ENCODE data around the gene NTN1.
A peak's percentile ranks its signal among the peaks of the same experiment; 100 is the strongest.

The NTN1 gene

GRCh38 chr17:9254841-9255240 is 233.5 kb downstream of the NTN1 start:
- no peaks in the 10 kb centered on the region for H3K9me2 ChIP-seq (replicated peaks; ENCODE audit: control insufficient read depth, low read length)
- H3K79me2 ChIP-seq (ENCODE audit: control insufficient read depth, low read length) = no peaks in the 10 kb centered on the region
- no peaks in the 10 kb centered on the region for H3K9me3 ChIP-seq (ENCODE audit: control insufficient read depth, insufficient read depth, low read length)
- no peaks in the 10 kb centered on the region for H3K27me3 ChIP-seq (ENCODE audit: control insufficient read depth, low read length)
- H3K27ac ChIP-seq (ENCODE audit: low read depth, low read length) = no peak overlapping the region
- no peak overlapping the region for H3K4me3 ChIP-seq (ENCODE audit: low read length)
- 0 out of 2 replicates have a peak, but pooled peaks cover 5% of the 10 kb centered on the region for H4K20me1 ChIP-seq (ENCODE audit: control insufficient read depth, insufficient read depth, low read depth, low read length)
- H3K4me2 ChIP-seq (ENCODE audit: low read length) = no peak overlapping the region
- no peaks in the 10 kb centered on the region for H3K36me3 ChIP-seq (ENCODE audit: control insufficient read depth, low read length)
- no peaks in the 10 kb centered on the region for H3F3A ChIP-seq (ENCODE audit: control insufficient read depth, insufficient read depth)
- peaks cover 24% of the 10 kb centered on the region for H3K4me1 ChIP-seq (ENCODE audit: control insufficient read depth, low read length)
- TF ChIP-seq CTCF (IDR thresholded peaks at IDR 0.05; ENCODE audit: low read depth, low read length, poor library complexity, severe bottlenecking) (no peak), EZH2phosphoT487 (IDR thresholded peaks at IDR 0.05; ENCODE audit: borderline replicate concordance, low read length) (no peak)

- no peaks in the 10 kb centered on the region for H3K9me2 ChIP-seq (replicated peaks; ENCODE audit: control insufficient read depth, low read length)
- no peaks in the 10 kb centered on the region for H3K27me3 ChIP-seq (ENCODE audit: control insufficient read depth, low read length)
- TF ChIP-seq CTCF (IDR thresholded peaks at IDR 0.05; ENCODE audit: low read depth, low read length, poor library complexity, severe bottlenecking) (no peak), EZH2phosphoT487 (IDR thresholded peaks at IDR 0.05; ENCODE audit: borderline replicate concordance, low read length) (no peak)
- no peaks in the 10 kb centered on the region for H3K9me3 ChIP-seq (ENCODE audit: control insufficient read depth, insufficient read depth, low read length)
- no peaks in the 10 kb centered on the region for H3K79me2 ChIP-seq (ENCODE audit: control insufficient read depth, low read length)
- H3K4me2 ChIP-seq (ENCODE audit: low read length) = no peak overlapping the region
- no peaks in the 10 kb centered on the region for H3F3A ChIP-seq (ENCODE audit: control insufficient read depth, insufficient read depth)
- H3K36me3 ChIP-seq (ENCODE audit: control insufficient read depth, low read length) = no peaks in the 10 kb centered on the region
- H3K4me3 ChIP-seq (ENCODE audit: low read length) = no peak overlapping the region
- peaks cover 24% of the 10 kb centered on the region for H3K4me1 ChIP-seq (ENCODE audit: control insufficient read depth, low read length)
- 0 out of 2 replicates have a peak, but pooled peaks cover 5% of the 10 kb centered on the region for H4K20me1 ChIP-seq (ENCODE audit: control insufficient read depth, insufficient read depth, low read depth, low read length)
- H3K27ac ChIP-seq (ENCODE audit: low read depth, low read length) = no peak overlapping the region
These were observed 234.5 kb downstream of the NTN1 start for GRCh38 chr17:9255833-9256232.

GRCh38 chr17:9256361-9256750 is 235.0 kb downstream of the NTN1 start:
- Histone ChIP-seq H3K27ac (ENCODE audit: low read depth, low read length) (no peak overlapping the region), H3K4me1 (ENCODE audit: control insufficient read depth, low read length) (peaks cover 24% of the 10 kb centered on the region), H3F3A (ENCODE audit: control insufficient read depth, insufficient read depth) (no peaks in the 10 kb centered on the region)

More at GRCh38 chr17:9256361-9256750, 235.0 kb downstream of the NTN1 start:
- no peaks in the 10 kb centered on the region for H3K27me3 ChIP-seq (ENCODE audit: control insufficient read depth, low read length)
- TF ChIP-seq CTCF (IDR thresholded peaks at IDR 0.05; ENCODE audit: low read depth, low read length, poor library complexity, severe bottlenecking) (no peak), EZH2phosphoT487 (IDR thresholded peaks at IDR 0.05; ENCODE audit: borderline replicate concordance, low read length) (no peak)
- peak overlapping the region; percentile 48 for H3K4me3 ChIP-seq (ENCODE audit: low read length)
- no peaks in the 10 kb centered on the region for H3K79me2 ChIP-seq (ENCODE audit: control insufficient read depth, low read length)
- H3K9me3 ChIP-seq (ENCODE audit: control insufficient read depth, insufficient read depth, low read length) = no peaks in the 10 kb centered on the region
- H3K4me2 ChIP-seq (ENCODE audit: low read length) = peak overlapping the region; percentile 74
- no peaks in the 10 kb centered on the region for H3K9me2 ChIP-seq (replicated peaks; ENCODE audit: control insufficient read depth, low read length)
- 0 out of 2 replicates have a peak, but pooled peaks cover 5% of the 10 kb centered on the region for H4K20me1 ChIP-seq (ENCODE audit: control insufficient read depth, insufficient read depth, low read depth, low read length)
- no peaks in the 10 kb centered on the region for H3K36me3 ChIP-seq (ENCODE audit: control insufficient read depth, low read length)

Measured in DOHH2 (cell line).